Breast epithelium (tissue), 3 donors: ENCODE data around the gene RALGPS2.

Experiments
- POLR2A ChIP-seq: fragments of 450-650 bp; IDR thresholded peaks from one replicate; pipeline ENCODE4 v1.6.1; 2016; ENCODE audit warnings: antibody characterized with exemption, mild to moderate bottlenecking, moderate library complexity
- POLR2AphosphoS5 ChIP-seq, 3 donors: sonication (generic); formaldehyde crosslinking; IDR thresholded peaks; one replicate each; pipeline ENCODE4 v1.6.1; 2017; ENCODE audit warnings: antibody characterized with exemption in 3 of 3
- TF ChIP-seq, protein P1 (sequence below), 3 donors: fragments of 450-650 bp; IDR thresholded peaks; one replicate each; pipeline ENCODE4 v1.5.1; 2016 to 2017; ENCODE audit warnings: antibody characterized with exemption in 3 of 3, mild to moderate bottlenecking in 3 of 3, moderate library complexity in 3 of 3

DNA sequence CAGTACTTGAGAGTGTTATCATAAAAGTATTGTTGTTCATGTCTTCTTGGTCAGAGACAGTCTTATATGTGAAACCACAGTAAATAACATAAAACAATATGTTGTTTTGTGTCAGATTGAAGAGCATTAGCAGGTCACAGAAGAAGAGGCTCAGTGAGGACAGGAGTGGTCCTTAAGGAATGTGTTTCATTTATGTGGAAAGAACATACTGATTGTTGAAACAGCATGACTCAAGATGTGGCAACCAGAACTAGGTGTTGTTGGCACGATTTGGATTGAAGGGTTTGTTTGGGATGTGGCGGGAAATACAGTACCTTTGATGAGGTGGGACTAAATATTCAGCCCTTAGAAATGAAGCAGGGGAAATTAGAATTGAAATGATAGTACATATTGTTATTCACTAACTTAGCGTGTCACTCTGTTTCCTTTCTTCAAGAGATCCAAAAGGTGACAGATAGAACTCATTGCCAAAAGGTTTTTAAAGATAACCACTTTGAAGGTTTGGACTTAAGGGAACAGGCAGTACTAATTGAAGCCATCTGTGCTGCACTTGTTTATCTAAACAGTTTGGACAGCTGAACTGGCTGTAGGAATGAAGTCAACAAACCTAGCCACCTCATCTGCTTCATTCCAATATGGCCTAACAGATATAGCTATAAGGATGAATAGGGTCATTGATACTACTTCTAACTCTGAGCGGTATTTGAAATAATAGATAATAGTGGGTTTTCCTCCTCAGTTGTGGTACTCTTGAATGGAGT is 14.4 kb downstream of the RALGPS2 start:
- TF ChIP-seq, protein P1, sequence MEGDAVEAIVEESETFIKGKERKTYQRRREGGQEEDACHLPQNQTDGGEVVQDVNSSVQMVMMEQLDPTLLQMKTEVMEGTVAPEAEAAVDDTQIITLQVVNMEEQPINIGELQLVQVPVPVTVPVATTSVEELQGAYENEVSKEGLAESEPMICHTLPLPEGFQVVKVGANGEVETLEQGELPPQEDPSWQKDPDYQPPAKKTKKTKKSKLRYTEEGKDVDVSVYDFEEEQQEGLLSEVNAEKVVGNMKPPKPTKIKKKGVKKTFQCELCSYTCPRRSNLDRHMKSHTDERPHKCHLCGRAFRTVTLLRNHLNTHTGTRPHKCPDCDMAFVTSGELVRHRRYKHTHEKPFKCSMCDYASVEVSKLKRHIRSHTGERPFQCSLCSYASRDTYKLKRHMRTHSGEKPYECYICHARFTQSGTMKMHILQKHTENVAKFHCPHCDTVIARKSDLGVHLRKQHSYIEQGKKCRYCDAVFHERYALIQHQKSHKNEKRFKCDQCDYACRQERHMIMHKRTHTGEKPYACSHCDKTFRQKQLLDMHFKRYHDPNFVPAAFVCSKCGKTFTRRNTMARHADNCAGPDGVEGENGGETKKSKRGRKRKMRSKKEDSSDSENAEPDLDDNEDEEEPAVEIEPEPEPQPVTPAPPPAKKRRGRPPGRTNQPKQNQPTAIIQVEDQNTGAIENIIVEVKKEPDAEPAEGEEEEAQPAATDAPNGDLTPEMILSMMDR (IDR thresholded peaks at IDR 0.05) = no peak
- no peak for TF ChIP-seq POLR2AphosphoS5 (IDR thresholded peaks at IDR 0.05)
- no peak for TF ChIP-seq POLR2A
